Colonic mucosa (tissue), 4 donors: Measurements from ENCODE around the gene NUP214. TPM values are rescaled to one million over a fixed set of nuclear protein-coding genes. Genes with fewer than 3 reads are reported as not detected.

Experiments
- DNase-seq: peaks from one replicate; pipeline ENCODE4 v3.0.0-alpha.2; 2020
- H3K27ac ChIP-seq: fragments of 200-600 bp; one replicate; pipeline ENCODE4 v1.8.0; 2021
- H3K27me3 ChIP-seq: fragments of 200-600 bp; one replicate; pipeline ENCODE4 v1.8.0; 2021
- H3K36me3 ChIP-seq: fragments of 200-600 bp; one replicate; pipeline ENCODE4 v1.8.0; 2021
- H3K4me1 ChIP-seq: fragments of 200-600 bp; one replicate; pipeline ENCODE4 v1.8.0; 2021; ENCODE audit warnings: mild to moderate bottlenecking
- H3K4me3 ChIP-seq: fragments of 200-600 bp; one replicate; pipeline ENCODE4 v1.8.0; 2021
- H3K9ac ChIP-seq, 2 donors: one replicate each; pipeline ENCODE4 v1.7.0; 2013; ENCODE audit warnings: control low read depth in 2 of 2, low read depth in 2 of 2, low read length in 2 of 2
- H3K9me3 ChIP-seq: fragments of 200-600 bp; one replicate; pipeline ENCODE4 v1.8.0; 2021
- intact Hi-C: fragments of 100-400 bp; cut with DNase I; formaldehyde crosslinking; loops from one replicate; pipeline ENCODE4 v1.14.1; 2022
- total RNA-seq, 2 donors: library from RNA; stranded (reverse); fragmentation: NEBNext Ultra II Directional in 1 of 2; extraction: Animal tissue kit (Norgen Biotek cat#: 25700) in 1 of 2; gene quantifications; one replicate each; pipeline ENCODE4 v1.2.1, GENCODE V29; 2021
- TF ChIP-seq, protein P1 (sequence below): fragments of 200-600 bp; IDR thresholded peaks from one replicate; pipeline ENCODE4 v1.8.0; 2022; ENCODE audit warnings: antibody characterized with exemption, mild to moderate bottlenecking
- donor health status: healthy.
- donor health status: DM: no; HTN: no; CAD: no.
- donor health status: DM: no; HTN: no; CAD: no.

NUP214 gene
- total RNA-seq, 2 donors from 2014 or later: 32.2 to 43.8 TPM

GRCh38 chr9:131273146-131273855 is 147.9 kb downstream of the NUP214 start:
- peak overlapping the region; percentile 75 for H3K27ac ChIP-seq
- H3K4me3 ChIP-seq: peak overlapping the region; percentile 62
- H3K9me3 ChIP-seq: no peaks in the 10 kb centered on the region
- H3K4me1 ChIP-seq: no peaks in the 10 kb centered on the region
- intact Hi-C loops: no loop called here
- H3K36me3 ChIP-seq: no peaks in the 10 kb centered on the region
- TF ChIP-seq, protein P1, sequence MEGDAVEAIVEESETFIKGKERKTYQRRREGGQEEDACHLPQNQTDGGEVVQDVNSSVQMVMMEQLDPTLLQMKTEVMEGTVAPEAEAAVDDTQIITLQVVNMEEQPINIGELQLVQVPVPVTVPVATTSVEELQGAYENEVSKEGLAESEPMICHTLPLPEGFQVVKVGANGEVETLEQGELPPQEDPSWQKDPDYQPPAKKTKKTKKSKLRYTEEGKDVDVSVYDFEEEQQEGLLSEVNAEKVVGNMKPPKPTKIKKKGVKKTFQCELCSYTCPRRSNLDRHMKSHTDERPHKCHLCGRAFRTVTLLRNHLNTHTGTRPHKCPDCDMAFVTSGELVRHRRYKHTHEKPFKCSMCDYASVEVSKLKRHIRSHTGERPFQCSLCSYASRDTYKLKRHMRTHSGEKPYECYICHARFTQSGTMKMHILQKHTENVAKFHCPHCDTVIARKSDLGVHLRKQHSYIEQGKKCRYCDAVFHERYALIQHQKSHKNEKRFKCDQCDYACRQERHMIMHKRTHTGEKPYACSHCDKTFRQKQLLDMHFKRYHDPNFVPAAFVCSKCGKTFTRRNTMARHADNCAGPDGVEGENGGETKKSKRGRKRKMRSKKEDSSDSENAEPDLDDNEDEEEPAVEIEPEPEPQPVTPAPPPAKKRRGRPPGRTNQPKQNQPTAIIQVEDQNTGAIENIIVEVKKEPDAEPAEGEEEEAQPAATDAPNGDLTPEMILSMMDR: no peak
- H3K9ac ChIP-seq: peak overlapping the region; percentile 64 to 72
- no peak for DNase-seq
- peaks cover 13% of the 10 kb centered on the region for H3K27me3 ChIP-seq

GRCh38 chr9:131273856-131274673 is 148.7 kb downstream of the NUP214 start:
- no peaks in the 10 kb centered on the region for H3K9me3 ChIP-seq
- no peak for DNase-seq
- TF ChIP-seq, protein P1: no peak
- H3K27me3 ChIP-seq: peaks cover 13% of the 10 kb centered on the region
- no peaks in the 10 kb centered on the region for H3K4me1 ChIP-seq
- peak overlapping the region; percentile 75 for H3K27ac ChIP-seq
- peak overlapping the region; percentile 62 for H3K4me3 ChIP-seq
- peak overlapping the region; percentile 64 to 72 for H3K9ac ChIP-seq
- intact Hi-C loops: no loop called here
- no peaks in the 10 kb centered on the region for H3K36me3 ChIP-seq

DNA sequence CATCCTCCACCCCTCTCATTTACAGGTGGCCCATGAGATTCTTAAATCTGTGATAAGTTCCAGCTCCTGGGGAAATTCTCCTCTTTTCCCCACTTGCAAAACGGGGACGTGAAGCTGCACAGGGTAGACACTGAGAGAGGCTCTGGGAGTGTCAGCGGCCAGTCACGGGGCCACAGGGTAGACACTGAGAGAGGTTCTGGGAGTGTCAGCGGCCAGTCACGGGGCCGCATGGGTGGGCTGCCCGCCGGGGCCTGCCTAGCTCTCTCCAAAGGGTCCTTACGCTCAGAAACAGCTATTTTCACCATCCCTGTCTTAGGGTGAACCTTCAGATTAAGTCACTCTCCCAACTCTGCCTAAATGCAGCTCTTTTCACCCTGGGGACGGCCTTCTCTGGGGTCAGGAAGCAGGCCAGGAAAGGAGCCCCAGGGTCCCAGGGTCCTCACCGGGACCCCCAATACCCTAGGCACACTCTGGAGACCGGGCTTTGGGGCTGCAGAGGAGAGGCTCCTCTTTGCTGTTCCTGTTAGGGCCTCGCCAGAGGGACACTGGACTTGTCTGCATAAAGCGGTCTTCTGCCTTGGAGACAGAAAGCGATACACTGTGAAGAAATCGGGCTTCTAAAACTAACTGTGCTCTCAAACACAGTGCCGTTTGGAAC is 149.4 kb downstream of the NUP214 start:
- H3K4me3 ChIP-seq: peak overlapping the region; percentile 62
- peaks cover 13% of the 10 kb centered on the region for H3K27me3 ChIP-seq
- no peak for DNase-seq
- H3K9me3 ChIP-seq: no peaks in the 10 kb centered on the region
- peak overlapping the region; percentile 75 for H3K27ac ChIP-seq
- H3K36me3 ChIP-seq: no peaks in the 10 kb centered on the region
- intact Hi-C loops: no loop called here
- H3K9ac ChIP-seq: peak overlapping the region; percentile 58 to 72
- H3K4me1 ChIP-seq: no peaks in the 10 kb centered on the region
- TF ChIP-seq, protein P1: no peak

DNA sequence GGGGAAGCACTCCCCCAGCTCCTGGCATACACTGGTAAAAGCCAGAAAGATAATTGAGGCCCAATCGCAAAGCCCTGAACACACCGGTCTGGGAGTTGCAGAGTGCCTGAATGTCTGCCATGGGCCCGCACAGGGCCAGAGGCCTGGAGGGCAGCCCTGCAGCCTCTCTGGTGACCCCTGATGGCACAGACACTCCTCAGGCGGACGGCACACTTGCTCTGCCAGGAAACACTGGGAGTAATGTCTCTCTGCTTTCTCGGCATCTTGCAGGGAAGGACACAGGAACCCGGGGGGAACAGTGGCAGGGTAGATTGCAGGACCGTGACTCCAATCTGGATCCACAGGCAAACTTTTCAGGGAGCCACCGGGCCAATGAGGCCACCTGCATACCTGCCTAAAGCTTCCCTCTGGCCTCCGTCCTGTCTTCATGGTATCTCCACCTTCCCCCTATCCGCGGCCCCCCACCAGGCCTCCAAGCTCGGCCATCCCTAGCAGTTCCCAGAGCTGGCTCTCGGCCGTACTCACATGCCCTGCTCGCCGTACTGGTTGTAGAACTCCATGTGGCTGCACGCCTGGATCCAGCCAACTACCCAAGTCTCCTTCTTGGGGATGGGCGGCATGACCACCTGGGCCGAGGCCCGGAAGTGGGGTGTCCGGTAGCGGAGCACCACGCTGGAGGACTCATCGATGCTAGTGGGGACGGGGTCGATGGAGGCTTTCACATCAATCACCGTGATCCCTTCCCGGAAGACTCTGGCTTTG is 150.1 kb downstream of the NUP214 start:
- Histone ChIP-seq H3K27ac (peak overlapping the region; percentile 75), H3K9ac (peak overlapping the region; percentile 58 to 72), H3K9me3 (no peaks in the 10 kb centered on the region), H3K27me3 (peaks cover 13% of the 10 kb centered on the region), H3K4me1 (no peaks in the 10 kb centered on the region), H3K4me3 (peak overlapping the region; percentile 62), H3K36me3 (no peaks in the 10 kb centered on the region)
- DNase-seq: no peak
- intact Hi-C loops: no loop called here
- TF ChIP-seq, protein P1: no peak
